NT2/D1 (cell line): ENCODE results near the gene DNAJB6.
"Not testable (repeated sequence)": the region's sequence is repeated elsewhere in the genome, so short reads cannot be mapped to it uniquely, and the experiment has no call there.

ENCODE experiments used
- DNase-seq: peaks from one replicate; pipeline ENCODE4 v3.0.0-alpha.2; 2011; ENCODE audit warnings: low read depth, low spot score
- H3K27me3 ChIP-seq: 2 replicates; pipeline ENCODE4 v1.6.0; 2011; ENCODE audit warnings: mild to moderate bottlenecking; ENCODE audit not compliant: insufficient read length, insufficient read depth
- H3K36me3 ChIP-seq: 2 replicates; pipeline ENCODE4 v1.6.1; 2011; ENCODE audit warnings: mild to moderate bottlenecking, low read length, mixed read lengths; ENCODE audit not compliant: insufficient read depth, insufficient read length
- H3K4me1 ChIP-seq: 2 replicates; pipeline ENCODE4 v1.5.1; 2011; ENCODE audit not compliant: insufficient read depth, insufficient read length
- H3K4me3 ChIP-seq: 2 replicates; pipeline ENCODE4 v1.5.1; 2011; ENCODE audit warnings: low read depth; ENCODE audit not compliant: insufficient read length
- H3K9ac ChIP-seq: 2 replicates; pipeline ENCODE4 v1.6.0; 2011; ENCODE audit warnings: low read depth; ENCODE audit not compliant: insufficient read length
- H3K9me3 ChIP-seq: 2 replicates; pipeline ENCODE4 v1.5.1; 2011; ENCODE audit warnings: mild to moderate bottlenecking, low read length; ENCODE audit not compliant: insufficient read depth
- SUZ12 ChIP-seq: IDR thresholded peaks from 2 replicates; pipeline ENCODE4 v1.6.1; 2011; ENCODE audit not compliant: insufficient read length, insufficient read depth; ENCODE audit errors: extremely low read depth
- YY1 ChIP-seq: IDR thresholded peaks from 2 replicates; pipeline ENCODE4 v1.6.1; 2011; ENCODE audit not compliant: insufficient read length, insufficient read depth
- ZNF274 ChIP-seq: IDR thresholded peaks from 2 replicates; pipeline ENCODE4 v1.6.1; 2011; ENCODE audit warnings: mild to moderate bottlenecking, low read depth, low read length

Gene DNAJB6

GRCh38 chr7:157445246-157445955 is 108.6 kb downstream of the DNAJB6 start:
- H3K27me3 ChIP-seq, result no peaks in the 10 kb centered on the region
- DNase-seq, result no peak
- TF ChIP-seq YY1 (no peak), SUZ12 (no peak), ZNF274 (no peak)
- no peaks in the 10 kb centered on the region for H3K36me3 ChIP-seq
- no peaks in the 10 kb centered on the region; the same call in 1 of the 2 replicates for H3K9me3 ChIP-seq
- H3K4me1 ChIP-seq, result no peaks in the 10 kb centered on the region
- no peak overlapping the region for H3K4me3 ChIP-seq
- H3K9ac ChIP-seq, result no peak overlapping the region

GRCh38 chr7:157445956-157446295 is 109.1 kb downstream of the DNAJB6 start:
- H3K4me1 ChIP-seq, result no peaks in the 10 kb centered on the region
- no peaks in the 10 kb centered on the region; the same call in 1 of the 2 replicates for H3K9me3 ChIP-seq
- no peak for TF ChIP-seq YY1
- TF ChIP-seq SUZ12, result no peak
- TF ChIP-seq ZNF274, result no peak
- DNase-seq, result no peak
- H3K4me3 ChIP-seq, result no peak overlapping the region
- no peak overlapping the region for H3K9ac ChIP-seq
- H3K36me3 ChIP-seq, result no peaks in the 10 kb centered on the region
- no peaks in the 10 kb centered on the region for H3K27me3 ChIP-seq

- TF ChIP-seq SUZ12 (no peak), YY1 (no peak), ZNF274 (no peak)
- no peak for DNase-seq
- Histone ChIP-seq H3K4me3 (no peak overlapping the region), H3K9me3 (no peaks in the 10 kb centered on the region; the same call in 1 of the 2 replicates), H3K36me3 (no peaks in the 10 kb centered on the region), H3K4me1 (no peaks in the 10 kb centered on the region), H3K9ac (no peak overlapping the region), H3K27me3 (no peaks in the 10 kb centered on the region)
Measured at GRCh38 chr7:157446322-157446721, 109.5 kb downstream of the DNAJB6 start.

- not testable (repeated sequence) for H3K4me3 ChIP-seq, H3K9ac ChIP-seq, DNase-seq, H3K9me3 ChIP-seq, H3K4me1 ChIP-seq, H3K36me3 ChIP-seq
- peaks cover 20% of the 10 kb centered on the region for H3K27me3 ChIP-seq
Measured at GRCh38 chr7:157454003-157454402, 117.2 kb downstream of the DNAJB6 start.

GRCh38 chr7:157457355-157458253 is 120.8 kb downstream of the DNAJB6 start:
- no peak for DNase-seq
- Histone ChIP-seq H3K4me3 (no peak overlapping the region), H3K4me1 (peaks cover 2% of the 10 kb centered on the region), H3K27me3 (peaks cover 33% of the 10 kb centered on the region), H3K9me3 (0 out of 2 replicates have a peak, but pooled peaks cover 5% of the 10 kb centered on the region), H3K36me3 (no peaks in the 10 kb centered on the region), H3K9ac (no peak overlapping the region)
- TF ChIP-seq YY1, result no peak

GRCh38 chr7:157458254-157458633 is 121.4 kb downstream of the DNAJB6 start:
- DNase-seq, result no peak
- no peaks in the 10 kb centered on the region for H3K36me3 ChIP-seq
- no peak overlapping the region for H3K4me3 ChIP-seq
- TF ChIP-seq ZNF274 (no peak), YY1 (no peak), SUZ12 (no peak)
- H3K27me3 ChIP-seq, result peaks cover 37% of the 10 kb centered on the region
- peaks cover 2% of the 10 kb centered on the region for H3K4me1 ChIP-seq
- no peak overlapping the region for H3K9ac ChIP-seq
- 0 out of 2 replicates have a peak, but pooled peaks cover 5% of the 10 kb centered on the region for H3K9me3 ChIP-seq

- H3K4me1 ChIP-seq, result peaks cover 3% of the 10 kb centered on the region
- H3K4me3 ChIP-seq, result no peak overlapping the region
- H3K9ac ChIP-seq, result no peak overlapping the region
- DNase-seq, result no peak
- no peak for TF ChIP-seq YY1
- TF ChIP-seq SUZ12, result no peak
- no peak for TF ChIP-seq ZNF274
- no peaks in the 10 kb centered on the region for H3K9me3 ChIP-seq
- peaks cover 37% of the 10 kb centered on the region for H3K27me3 ChIP-seq
- no peaks in the 10 kb centered on the region for H3K36me3 ChIP-seq
Measured at GRCh38 chr7:157459966-157460365, 123.2 kb downstream of the DNAJB6 start.
